Measurements from ENCODE around the gene ADAM12. TPM values are rescaled to one million over a fixed set of nuclear protein-coding genes. Genes with fewer than 3 reads are reported as not detected.

The ADAM12 gene
- total and polyA plus RNA-seq, 2 of the 13 experiments (the other 11 are each of a cell fraction or from before 2014, with no cell fraction given): not detected

- ATAC-seq (no peak), FAIRE-seq (no peak), DNase-seq (ENCODE audit: low spot score) (no peak)
- H2AFZ ChIP-seq (ENCODE audit: low read length): no peak overlapping the region
- TF ChIP-seq ZNF713 (CRISPR knock-in tag; IDR thresholded peaks at IDR 0.05) (no peak), NPAS2 (CRISPR knock-in tag; IDR thresholded peaks at IDR 0.05; ENCODE audit: borderline replicate concordance) (no peak), RFXANK (CRISPR knock-in tag; IDR thresholded peaks at IDR 0.05) (no peak), ZMYM3 (CRISPR knock-in tag; IDR thresholded peaks at IDR 0.05) (no peak), HDAC1 (CRISPR knock-in tag; IDR thresholded peaks at IDR 0.05) (no peak), ZNF564 (CRISPR knock-in tag; IDR thresholded peaks at IDR 0.05) (peak; percentile 50; the same call in 1 of the 2 replicates)
- H3K79me2 ChIP-seq (ENCODE audit: insufficient read depth, low read length): no peaks in the 10 kb centered on the region
- no peak overlapping the region for H3K4me3 ChIP-seq (replicated peaks in 1 of 3; ENCODE audit: insufficient read depth in 1 of 3, low read depth in 2 of 3, low read length in 3 of 3)
- H3K27me3 ChIP-seq (ENCODE audit: control insufficient read depth in 1 of 2, insufficient read depth in 2 of 2, low read length in 2 of 2): peaks cover 3 to 19% of the 10 kb centered on the region in 2 experiments
- no TSS peak for BruUV-seq (replicated peaks)
- no peak overlapping the region for H3K27ac ChIP-seq (ENCODE audit: extremely low read length, insufficient read depth, low read length)
- H3K36me3 ChIP-seq (replicated peaks in 1 of 2; ENCODE audit: control insufficient read depth in 1 of 2, insufficient read depth in 2 of 2, low read length in 2 of 2): no peaks in the 10 kb centered on the region
- no peak overlapping the region for H3K4me2 ChIP-seq (ENCODE audit: low read depth, low read length)
- H3K9ac ChIP-seq (ENCODE audit: insufficient read depth, low read depth, low read length): no peak overlapping the region
- intact Hi-C loops (cut with micrococcal nuclease; ENCODE audit: unreplicated experiment): no loop called here
- H3K4me1 ChIP-seq (ENCODE audit: insufficient read depth, low read length): no peaks in the 10 kb centered on the region
- H4K20me1 ChIP-seq (ENCODE audit: insufficient read depth, low read length): no peaks in the 10 kb centered on the region
- POLR2A ChIA-PET: no interaction called here
- 15% methylated on average over 8 of the region's 8 CpGs for WGBS (ENCODE audit: low lambda C conversion rate)
- in situ Hi-C loops (cut with HindIII; ENCODE audit: extremely low pct_ligation_motif_present, low pct_unique_long_range_greater_than_20kb): no loop called here
- CTCF ChIA-PET (ENCODE audit: low intra/inter-chr PET ratio, low total read pairs): no interaction called here
- H3K9me3 ChIP-seq (ENCODE audit: low read length): no peaks in the 10 kb centered on the region
Observed at GRCh38 chr10:126240483-126240882, 147.8 kb downstream of the ADAM12 start.

- intact Hi-C loops (cut with micrococcal nuclease; ENCODE audit: unreplicated experiment) (no loop called here), in situ Hi-C loops (cut with HindIII; ENCODE audit: extremely low pct_ligation_motif_present, low pct_unique_long_range_greater_than_20kb) (no loop called here)
- no peak overlapping the region for H3K4me2 ChIP-seq (ENCODE audit: low read depth, low read length)
- POLR2A ChIA-PET: no interaction called here
- no peaks in the 10 kb centered on the region for H3K79me2 ChIP-seq (ENCODE audit: insufficient read depth, low read length)
- no peak for ATAC-seq
- no peaks in the 10 kb centered on the region for H4K20me1 ChIP-seq (ENCODE audit: insufficient read depth, low read length)
- H3K4me3 ChIP-seq (replicated peaks in 1 of 3; ENCODE audit: insufficient read depth in 1 of 3, low read depth in 2 of 3, low read length in 3 of 3): no peak overlapping the region
- peaks cover 3 to 19% of the 10 kb centered on the region in 2 experiments for H3K27me3 ChIP-seq (ENCODE audit: control insufficient read depth in 1 of 2, insufficient read depth in 2 of 2, low read length in 2 of 2)
- no peaks in the 10 kb centered on the region for H3K9me3 ChIP-seq (ENCODE audit: low read length)
- CTCF ChIA-PET (ENCODE audit: low intra/inter-chr PET ratio, low total read pairs): no interaction called here
- no peaks in the 10 kb centered on the region for H3K4me1 ChIP-seq (ENCODE audit: insufficient read depth, low read length)
- TF ChIP-seq ZNF124 (CRISPR knock-in tag; IDR thresholded peaks at IDR 0.05): no peak
- H2AFZ ChIP-seq (ENCODE audit: low read length): no peak overlapping the region
- 50% methylated on average over 2 of the region's 8 CpGs for WGBS (ENCODE audit: low lambda C conversion rate)
- no peak for FAIRE-seq
- no TSS peak for BruUV-seq (replicated peaks)
- no peak overlapping the region for H3K27ac ChIP-seq (ENCODE audit: extremely low read length, insufficient read depth, low read length)
- no peak overlapping the region for H3K9ac ChIP-seq (ENCODE audit: insufficient read depth, low read depth, low read length)
- DNase-seq (ENCODE audit: low spot score): no peak
- no peaks in the 10 kb centered on the region for H3K36me3 ChIP-seq (replicated peaks in 1 of 2; ENCODE audit: control insufficient read depth in 1 of 2, insufficient read depth in 2 of 2, low read length in 2 of 2)
Observed at GRCh38 chr10:126239844-126240243, 148.4 kb downstream of the ADAM12 start.
